HG03280 (cell line): ENCODE data around the gene ATXN7L1.
"Not testable (repeated sequence)": the region's sequence is repeated elsewhere in the genome, so short reads cannot be mapped to it uniquely, and the experiment has no call there.

Source experiments
- ATAC-seq: cut with Tn5 transposase; IDR thresholded peaks from one replicate; pipeline ENCODE4 v1.9.1; 2021; ENCODE audit warnings: mild to moderate bottlenecking, moderate library complexity; ENCODE audit not compliant: unreplicated experiment

The ATXN7L1 gene

DNA sequence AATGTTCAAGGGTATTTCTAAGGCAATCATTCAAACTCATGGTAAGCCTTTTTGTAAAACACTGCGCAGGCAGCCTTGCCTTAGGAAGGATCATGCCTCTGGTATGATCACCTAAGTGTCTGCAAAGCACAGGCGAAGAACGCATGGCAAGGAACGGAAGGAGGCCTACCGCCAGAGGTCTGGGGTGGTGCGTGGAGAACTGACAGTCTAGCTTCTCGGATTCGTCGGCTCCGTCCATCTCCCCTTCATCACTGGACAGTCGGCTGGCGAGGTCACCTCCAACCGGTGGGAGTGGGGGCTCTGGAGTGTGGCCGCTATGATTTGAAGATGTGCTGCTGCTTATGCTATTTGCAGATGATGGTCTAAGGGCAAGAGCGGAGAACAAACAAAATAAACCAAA, 252.5 kb downstream of the ATXN7L1 start:
- ATAC-seq: no peak

DNA sequence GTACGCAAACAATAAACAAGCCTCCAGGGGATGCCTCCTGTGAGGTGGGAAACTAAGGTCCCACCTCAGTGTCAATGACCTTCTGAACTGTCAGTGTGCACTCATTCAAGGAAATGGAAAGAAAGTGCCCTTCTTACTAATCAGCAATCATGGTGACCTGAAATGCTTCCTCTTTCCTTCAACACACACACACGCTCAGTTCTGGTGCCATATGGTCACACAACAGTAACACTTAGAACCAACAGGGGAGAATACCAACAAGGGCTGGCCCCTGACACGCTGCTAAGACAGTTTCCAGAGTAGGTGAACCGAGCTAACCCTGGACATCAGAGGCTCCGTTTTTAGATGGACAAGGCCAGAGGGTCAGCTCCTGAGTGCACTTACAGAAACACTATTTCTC, 253.0 kb downstream of the ATXN7L1 start:
- ATAC-seq: no peak

DNA sequence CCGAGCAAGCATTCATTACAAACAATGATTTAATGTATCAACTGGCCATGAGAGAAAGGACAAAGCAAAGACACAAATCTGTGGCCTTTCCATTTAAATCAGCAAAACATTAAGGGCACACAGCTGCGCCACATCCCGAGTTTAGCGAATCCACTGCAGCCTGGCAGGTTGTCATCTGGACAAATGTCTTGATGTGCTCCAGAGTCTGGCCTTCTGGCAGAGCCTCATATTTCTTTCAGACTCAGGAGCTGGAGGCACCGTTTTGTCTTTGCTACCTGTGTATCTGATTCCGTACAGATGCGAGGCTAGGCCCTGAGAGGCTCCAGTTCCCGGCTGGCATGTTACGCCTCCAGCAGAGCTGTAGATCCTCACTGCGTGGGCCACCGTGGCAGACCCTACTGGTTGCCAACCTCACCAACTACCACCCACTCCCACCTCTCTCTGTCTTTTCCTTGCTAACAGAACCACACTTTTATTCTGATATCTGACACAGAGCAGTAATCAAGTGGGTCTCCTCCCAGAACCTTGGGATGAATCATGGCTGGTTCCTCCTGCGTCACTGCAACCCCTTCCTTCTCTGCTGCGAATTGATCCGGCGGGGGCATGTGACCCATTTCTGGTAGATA, 254.2 kb downstream of the ATXN7L1 start:
- no peak for ATAC-seq

- ATAC-seq: no peak
Observed at GRCh38 chr7:105621617-105622016, 254.8 kb downstream of the ATXN7L1 start.

- ATAC-seq: no peak
Observed at GRCh38 chr7:105621176-105621575, 255.2 kb downstream of the ATXN7L1 start.

DNA sequence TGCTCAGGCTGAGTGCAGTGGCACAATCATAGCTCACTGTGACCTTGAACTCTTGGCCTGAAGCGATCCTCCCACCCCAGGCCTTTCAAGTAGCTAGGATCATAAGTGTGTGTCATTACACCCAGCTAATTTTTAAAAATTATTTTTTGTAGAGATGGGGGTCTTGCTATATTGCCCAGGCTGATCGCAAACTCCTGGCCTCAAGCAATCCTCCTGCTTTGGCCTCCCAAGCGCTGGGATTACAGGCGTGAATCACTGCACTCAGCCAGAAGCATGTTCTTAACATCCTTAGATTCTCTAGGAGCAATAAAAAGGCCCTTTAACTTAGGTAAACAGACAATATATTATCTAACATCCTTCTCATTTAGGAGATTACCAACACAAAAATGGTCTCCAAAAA, 256.8 kb downstream of the ATXN7L1 start:
- ATAC-seq: no peak

GRCh38 chr7:105618016-105618296, 258.4 kb downstream of the ATXN7L1 start:
- ATAC-seq: no peak

GRCh38 chr7:105617280-105618015, 259.0 kb downstream of the ATXN7L1 start:
- ATAC-seq: no peak

DNA sequence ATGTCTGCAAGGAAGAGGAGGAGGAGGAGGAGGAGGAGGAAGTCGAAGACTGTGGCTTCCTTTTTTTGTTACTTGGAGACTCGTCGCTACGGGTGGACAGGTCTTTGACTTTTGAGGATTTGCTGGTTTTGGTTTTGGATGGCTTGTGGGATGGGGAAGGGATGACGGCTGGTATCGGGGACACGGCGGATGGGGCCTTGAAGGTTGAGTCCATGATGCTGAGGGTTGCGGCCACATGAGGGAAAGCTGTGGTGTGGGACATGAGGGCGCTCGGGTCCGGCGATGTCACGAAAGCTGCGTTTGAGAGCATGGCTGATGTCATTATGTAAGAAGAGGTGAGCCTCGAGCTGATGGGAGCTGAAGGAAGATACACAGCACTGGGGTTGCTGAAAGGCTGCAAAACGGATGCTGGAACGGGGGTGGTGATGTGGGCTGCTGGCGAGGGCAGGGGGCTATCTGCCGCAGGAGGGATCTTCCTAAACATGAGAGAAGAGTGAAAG, 262.0 kb downstream of the ATXN7L1 start:
- ATAC-seq: no peak

- ATAC-seq: no peak
Observed at GRCh38 chr7:105613611-105614330, 262.6 kb downstream of the ATXN7L1 start.

DNA sequence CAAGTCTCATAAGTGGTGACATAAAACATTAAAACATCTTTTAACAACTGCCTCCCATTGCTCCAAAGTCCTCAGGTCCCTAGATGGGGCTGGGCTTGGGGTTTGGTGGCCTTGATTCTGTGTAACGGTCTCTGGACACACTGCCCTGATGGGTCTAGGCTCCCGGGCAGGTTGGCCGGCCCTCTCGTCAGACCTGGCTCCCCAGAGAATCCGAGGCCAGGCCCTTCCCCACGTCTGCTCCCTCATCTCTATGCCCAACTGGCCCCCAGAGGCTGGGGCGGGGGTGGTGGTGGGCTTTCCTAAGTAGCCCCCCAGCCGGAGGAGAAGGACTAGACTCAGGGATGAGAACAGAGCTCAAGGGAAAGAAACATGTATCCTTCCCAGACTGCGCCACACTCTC, 263.6 kb downstream of the ATXN7L1 start:
- ATAC-seq: no peak

GRCh38 chr7:105611856-105612775, 264.3 kb downstream of the ATXN7L1 start:
- ATAC-seq: no peak

DNA sequence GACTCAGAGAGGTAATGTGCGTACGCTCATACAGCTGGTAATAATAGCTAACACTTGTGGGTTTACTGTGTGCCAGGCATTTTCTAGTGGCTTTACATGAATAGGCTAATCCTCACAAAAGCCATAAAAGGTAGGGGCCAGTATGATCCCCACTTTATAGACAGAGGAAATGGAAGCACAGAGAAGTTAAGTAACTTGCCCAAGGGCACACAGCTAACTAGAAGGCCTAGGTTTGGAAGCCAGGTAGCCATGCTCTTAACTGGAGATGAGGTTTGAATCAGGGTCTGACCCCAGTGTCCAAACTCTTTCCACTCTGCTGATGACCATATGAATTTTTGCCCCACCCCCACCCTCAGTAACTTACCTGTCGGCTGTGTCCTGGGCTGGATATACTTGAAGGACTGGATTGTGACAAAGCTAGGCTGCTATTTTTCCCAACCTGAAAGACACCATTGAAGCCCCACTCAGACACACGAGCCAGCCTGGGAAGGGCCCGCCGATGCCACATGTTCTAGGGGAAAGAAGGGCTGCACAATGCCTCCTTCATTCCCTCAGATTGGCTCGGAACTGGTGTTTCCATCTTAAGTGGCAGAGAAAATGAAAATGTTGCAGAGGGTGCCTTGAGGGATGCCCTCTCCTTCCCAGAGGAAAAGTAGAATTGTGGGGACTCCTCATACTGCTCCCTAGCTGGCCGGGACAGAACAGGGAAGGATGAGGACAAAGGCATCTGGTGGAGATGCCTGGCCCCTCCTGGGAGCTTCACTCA, 266.1 kb downstream of the ATXN7L1 start:
- no peak for ATAC-seq

GRCh38 chr7:105602325-105603305, 273.8 kb downstream of the ATXN7L1 start:
- ATAC-seq: no peak

DNA sequence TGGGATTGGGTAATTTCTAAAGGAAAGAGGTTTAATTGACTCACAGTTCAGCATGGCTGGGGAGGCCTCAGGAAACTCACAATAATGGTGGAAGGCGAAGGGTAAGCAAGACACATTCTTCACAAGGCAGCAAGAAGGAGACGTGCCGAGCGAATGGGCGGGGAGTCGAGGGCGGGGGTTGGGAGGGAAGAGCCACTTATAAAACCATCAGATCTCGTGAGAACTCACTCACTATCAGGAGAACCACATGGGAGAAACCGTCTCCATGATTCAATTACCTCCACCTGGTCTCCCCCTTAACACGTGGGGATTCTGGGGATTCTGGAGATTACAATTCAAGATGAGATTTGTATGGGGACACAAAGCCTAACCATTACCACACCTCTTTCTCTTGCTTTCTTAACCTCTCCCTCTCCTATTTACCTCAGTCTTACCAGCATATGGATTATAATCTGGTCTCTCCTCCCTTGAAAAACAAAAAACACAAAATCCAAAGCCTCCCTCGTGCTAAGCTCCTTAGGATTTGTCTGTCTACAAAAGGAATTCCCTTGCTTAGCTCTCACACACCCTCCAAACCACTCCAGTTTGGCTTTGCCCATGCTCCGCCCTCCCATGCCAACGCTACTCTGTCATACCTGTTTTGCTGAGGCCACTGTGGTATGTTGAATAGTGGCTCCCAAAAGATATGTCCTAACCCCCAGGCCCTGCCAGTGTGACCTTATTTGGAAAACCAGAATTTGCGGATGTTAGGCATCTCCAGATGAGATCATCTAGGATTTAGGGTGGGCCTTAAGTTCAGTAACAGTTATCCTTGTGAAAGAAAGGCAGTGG, 275.5 kb downstream of the ATXN7L1 start:
- ATAC-seq: no peak

DNA sequence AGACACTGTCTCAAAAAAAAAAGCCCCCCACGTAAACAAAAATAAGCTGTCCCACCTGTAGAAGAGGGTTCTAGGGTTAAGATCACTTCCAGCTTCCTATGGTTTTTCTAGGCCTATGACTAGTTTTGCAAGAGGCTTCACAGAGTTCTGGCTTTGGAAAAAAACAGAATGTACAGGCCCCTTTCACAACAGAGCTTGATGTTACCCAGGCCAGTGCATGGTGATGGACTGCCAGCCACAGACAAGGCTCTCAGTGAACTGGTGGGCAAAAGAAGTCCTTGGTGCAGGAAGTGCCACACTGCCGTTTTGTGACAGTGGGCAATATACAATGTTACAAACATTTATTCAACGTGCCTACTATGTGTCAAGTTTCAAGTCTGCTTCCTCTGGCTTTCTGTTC, 276.8 kb downstream of the ATXN7L1 start:
- ATAC-seq: no peak

DNA sequence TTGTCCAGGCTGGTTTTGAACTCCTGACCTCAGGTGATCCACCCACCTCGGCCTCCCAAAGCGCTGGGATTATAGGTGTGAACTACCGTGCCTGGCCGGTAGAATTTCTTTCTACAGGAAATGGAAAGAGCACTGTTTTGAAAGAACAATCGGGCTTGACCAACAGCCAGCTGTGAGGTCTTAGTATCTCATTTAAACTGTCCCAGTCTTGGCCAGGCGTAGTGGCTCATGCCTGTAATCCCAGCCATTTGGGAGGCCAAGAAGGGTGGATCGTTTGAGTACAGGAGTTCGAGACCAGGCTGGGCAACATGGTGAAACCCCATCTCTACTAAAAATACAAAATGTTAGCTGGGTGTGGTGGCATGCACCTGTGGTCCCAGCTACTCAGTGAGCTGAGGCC, 277.3 kb downstream of the ATXN7L1 start:
- ATAC-seq: not testable (repeated sequence)

DNA sequence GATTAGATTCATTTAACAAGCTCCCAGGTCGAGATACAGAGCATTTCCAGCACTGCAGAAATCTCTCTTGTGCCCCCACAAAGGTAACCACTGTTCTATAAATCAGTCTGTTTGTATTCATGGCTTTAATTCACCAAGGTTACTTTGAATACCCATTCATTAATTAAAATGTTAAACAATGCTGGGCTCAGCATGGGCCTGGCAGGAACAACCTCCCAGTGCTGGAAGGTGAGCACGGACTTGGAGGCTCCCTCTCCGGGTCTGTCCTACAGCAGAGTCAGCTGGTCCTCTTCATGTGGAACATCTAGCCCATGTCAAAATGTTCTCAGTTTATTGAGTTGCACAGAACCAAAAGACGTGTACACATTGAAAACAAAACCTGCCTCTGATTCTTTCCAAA, 279.5 kb downstream of the ATXN7L1 start:
- no peak for ATAC-seq
